ENCODE measurements around the gene NDUFA3.
A peak's percentile ranks its signal among the peaks of the same experiment; 100 is the strongest.

NDUFA3 gene

GRCh38 chr19:54125713-54126112 lies 23.1 kb downstream of the NDUFA3 start:
- Mint-ChIP-seq H3K27ac (no peak overlapping the region), H3K27me3 (no peaks in the 10 kb centered on the region), H3K9me3 (no peaks in the 10 kb centered on the region), H3K4me3 (no peak overlapping the region), H3K4me1 (ENCODE audit: low read depth) (no peaks in the 10 kb centered on the region), H3K36me3 (ENCODE audit: low read depth) (peaks cover 33% of the 10 kb centered on the region)

GRCh38 chr19:54127688-54128440 lies 25.2 kb downstream of the NDUFA3 start:
- Mint-ChIP-seq H3K27ac (no peak overlapping the region), H3K27me3 (no peaks in the 10 kb centered on the region), H3K36me3 (ENCODE audit: low read depth) (peaks cover 36% of the 10 kb centered on the region), H3K9me3 (no peaks in the 10 kb centered on the region), H3K4me3 (no peak overlapping the region), H3K4me1 (ENCODE audit: low read depth) (no peaks in the 10 kb centered on the region)

- Mint-ChIP-seq H3K36me3 (ENCODE audit: low read depth) (peaks cover 32% of the 10 kb centered on the region), H3K9me3 (no peaks in the 10 kb centered on the region), H3K27me3 (no peaks in the 10 kb centered on the region), H3K27ac (no peak overlapping the region), H3K4me3 (no peak overlapping the region), H3K4me1 (ENCODE audit: low read depth) (no peaks in the 10 kb centered on the region)
These were observed 25.7 kb downstream of the NDUFA3 start for GRCh38 chr19:54128441-54128725.

- Mint-ChIP-seq H3K27me3 (no peaks in the 10 kb centered on the region), H3K27ac (no peak overlapping the region), H3K4me1 (ENCODE audit: low read depth) (no peaks in the 10 kb centered on the region), H3K36me3 (ENCODE audit: low read depth) (peaks cover 29% of the 10 kb centered on the region), H3K4me3 (no peak overlapping the region), H3K9me3 (no peaks in the 10 kb centered on the region)
These were observed 26.4 kb downstream of the NDUFA3 start for GRCh38 chr19:54128796-54129616.

- H3K9me3 Mint-ChIP-seq: no peaks in the 10 kb centered on the region
- no peak overlapping the region for H3K27ac Mint-ChIP-seq
- H3K4me3 Mint-ChIP-seq: no peak overlapping the region
- peaks cover 27% of the 10 kb centered on the region for H3K36me3 Mint-ChIP-seq (ENCODE audit: low read depth)
- H3K27me3 Mint-ChIP-seq: no peaks in the 10 kb centered on the region
- H3K4me1 Mint-ChIP-seq (ENCODE audit: low read depth): no peaks in the 10 kb centered on the region
These were observed 27.0 kb downstream of the NDUFA3 start for GRCh38 chr19:54129617-54129996.

GRCh38 chr19:54133312-54133956 lies 30.8 kb downstream of the NDUFA3 start:
- no peaks in the 10 kb centered on the region for H3K9me3 Mint-ChIP-seq
- peaks cover 12% of the 10 kb centered on the region for H3K36me3 Mint-ChIP-seq (ENCODE audit: low read depth)
- H3K27me3 Mint-ChIP-seq: no peaks in the 10 kb centered on the region
- peaks cover 13% of the 10 kb centered on the region for H3K4me1 Mint-ChIP-seq (ENCODE audit: low read depth)
- H3K27ac Mint-ChIP-seq: no peak overlapping the region
- no peak overlapping the region for H3K4me3 Mint-ChIP-seq

GRCh38 chr19:54133957-54134590 lies 31.4 kb downstream of the NDUFA3 start:
- no peaks in the 10 kb centered on the region for H3K9me3 Mint-ChIP-seq
- peaks cover 12% of the 10 kb centered on the region for H3K36me3 Mint-ChIP-seq (ENCODE audit: low read depth)
- peaks cover 19% of the 10 kb centered on the region for H3K4me1 Mint-ChIP-seq (ENCODE audit: low read depth)
- no peaks in the 10 kb centered on the region for H3K27me3 Mint-ChIP-seq
- no peak overlapping the region for H3K4me3 Mint-ChIP-seq
- no peak overlapping the region for H3K27ac Mint-ChIP-seq

GRCh38 chr19:54136086-54136863 lies 33.6 kb downstream of the NDUFA3 start:
- Mint-ChIP-seq H3K36me3 (ENCODE audit: low read depth) (peaks cover 10% of the 10 kb centered on the region), H3K27ac (peak overlapping the region; percentile 83), H3K4me1 (ENCODE audit: low read depth) (peaks cover 37% of the 10 kb centered on the region), H3K27me3 (no peaks in the 10 kb centered on the region), H3K9me3 (no peaks in the 10 kb centered on the region), H3K4me3 (peak overlapping the region; percentile 89)

GRCh38 chr19:54136864-54137698 lies 34.4 kb downstream of the NDUFA3 start:
- H3K27ac Mint-ChIP-seq: peak overlapping the region; percentile 83
- peaks cover 37% of the 10 kb centered on the region for H3K4me1 Mint-ChIP-seq (ENCODE audit: low read depth)
- no peaks in the 10 kb centered on the region for H3K9me3 Mint-ChIP-seq
- H3K4me3 Mint-ChIP-seq: peak overlapping the region; percentile 89
- no peaks in the 10 kb centered on the region for H3K27me3 Mint-ChIP-seq
- H3K36me3 Mint-ChIP-seq (ENCODE audit: low read depth): peaks cover 4% of the 10 kb centered on the region

GRCh38 chr19:54137699-54138488 lies 35.2 kb downstream of the NDUFA3 start, which contains the start of gene CNOT3:
TSS of gene CNOT3 (plus strand) at chr19:54137762. CDS start at chr19:54142979, 5,217 bp downstream.
- peaks cover 37% of the 10 kb centered on the region for H3K4me1 Mint-ChIP-seq (ENCODE audit: low read depth)
- no peaks in the 10 kb centered on the region for H3K9me3 Mint-ChIP-seq
- H3K4me3 Mint-ChIP-seq: peak within 1 kb of the TSS; percentile 89
- H3K27ac Mint-ChIP-seq: peak within 1 kb of the TSS; percentile 97
- H3K27me3 Mint-ChIP-seq: no peaks in the 10 kb centered on the region
- peaks cover 8% of the 10 kb centered on the region for H3K36me3 Mint-ChIP-seq (ENCODE audit: low read depth)

- Mint-ChIP-seq H3K36me3 (ENCODE audit: low read depth) (peaks cover 16% of the 10 kb centered on the region), H3K4me1 (ENCODE audit: low read depth) (peaks cover 37% of the 10 kb centered on the region), H3K27ac (peak overlapping the region; percentile 97), H3K27me3 (no peaks in the 10 kb centered on the region), H3K4me3 (peak overlapping the region; percentile 89), H3K9me3 (no peaks in the 10 kb centered on the region)
These were observed 36.0 kb downstream of the NDUFA3 start for GRCh38 chr19:54138489-54139256.

- H3K36me3 Mint-ChIP-seq (ENCODE audit: low read depth): peaks cover 32% of the 10 kb centered on the region
- H3K27ac Mint-ChIP-seq: peak overlapping the region; percentile 13
- H3K27me3 Mint-ChIP-seq: no peaks in the 10 kb centered on the region
- peaks cover 30% of the 10 kb centered on the region for H3K4me1 Mint-ChIP-seq (ENCODE audit: low read depth)
- no peak overlapping the region for H3K4me3 Mint-ChIP-seq
- no peaks in the 10 kb centered on the region for H3K9me3 Mint-ChIP-seq
These were observed 38.7 kb downstream of the NDUFA3 start for GRCh38 chr19:54141356-54141755.
